Sciatic nerve (tissue), 2 donors: ENCODE results near the gene ATP13A4. TPM values are rescaled to one million over a fixed set of nuclear protein-coding genes. Genes with fewer than 3 reads are reported as not detected.

Source experiments
- ATAC-seq: fragments of 200-7000 bp; cut with Tn5 transposase; one replicate; pipeline ENCODE4 v1.9.1; 2020; ENCODE audit warnings: mild to moderate bottlenecking, moderate library complexity
- DNase-seq: peaks from one replicate; pipeline ENCODE4 v3.0.0-alpha.2; 2020; ENCODE audit warnings: low spot score
- intact Hi-C: fragments of 100-400 bp; cut with DNase I; formaldehyde crosslinking; loops from one replicate; pipeline ENCODE4 v1.14.2; 2022
- total RNA-seq: library from RNA; stranded (reverse); fragmentation: NEBNext Ultra II Directional; extraction: Animal tissue kit (Norgen Biotek cat#: 25700); gene quantifications from one replicate; pipeline ENCODE4 v1.2.1, GENCODE V29; 2021
- donor health status: DM: no; HTN: no; CAD: no.
- donor health status: DM: no; HTN: no; CAD: no.

The ATP13A4 gene
- total RNA-seq, 1 donor from 2014 or later: 1.2 TPM

- intact Hi-C loops: no loop called here
- no peak for DNase-seq
- no peak for ATAC-seq
Measured at GRCh38 chr3:193418576-193419373, 135.9 kb downstream of the ATP13A4 start.

- intact Hi-C loops: no loop called here
- ATAC-seq (no peak), DNase-seq (no peak)
Measured at GRCh38 chr3:193416629-193417028, 138.1 kb downstream of the ATP13A4 start.

- ATAC-seq: no peak
- intact Hi-C loops: no loop called here
- no peak for DNase-seq
Measured at GRCh38 chr3:193407688-193408087, 147.0 kb downstream of the ATP13A4 start.

- intact Hi-C loops: no loop called here
- no peak for ATAC-seq
Measured at GRCh38 chr3:193407112-193407511, 147.6 kb downstream of the ATP13A4 start.

GRCh38 chr3:193403307-193403706, 151.4 kb downstream of the ATP13A4 start:
- DNase-seq (no peak), ATAC-seq (no peak)
- intact Hi-C loops: no loop called here

More at GRCh38 chr3:193407112-193407511, 147.6 kb downstream of the ATP13A4 start:
- no peak for DNase-seq

DNA sequence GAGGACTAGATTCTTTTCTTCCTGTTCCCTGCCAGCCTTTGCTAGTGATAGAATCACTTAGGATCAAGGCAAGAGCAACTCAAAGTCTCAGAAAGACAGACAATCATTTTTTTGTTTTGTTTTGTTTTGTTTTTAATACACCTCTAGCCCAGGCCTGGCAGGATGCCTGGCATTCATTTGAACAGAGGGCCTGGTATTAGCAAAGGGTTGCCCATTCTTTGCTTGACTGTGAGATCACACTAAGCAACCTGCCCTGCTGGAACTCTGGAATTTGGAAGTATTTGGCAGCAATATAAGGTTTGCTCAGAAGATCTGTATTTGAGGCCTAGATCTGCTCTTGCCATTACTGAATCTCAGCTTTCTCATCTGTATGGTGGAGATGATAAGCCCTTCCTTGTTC, 154.4 kb downstream of the ATP13A4 start:
- ATAC-seq (no peak), DNase-seq (no peak)
- intact Hi-C loops: no loop called here

DNA sequence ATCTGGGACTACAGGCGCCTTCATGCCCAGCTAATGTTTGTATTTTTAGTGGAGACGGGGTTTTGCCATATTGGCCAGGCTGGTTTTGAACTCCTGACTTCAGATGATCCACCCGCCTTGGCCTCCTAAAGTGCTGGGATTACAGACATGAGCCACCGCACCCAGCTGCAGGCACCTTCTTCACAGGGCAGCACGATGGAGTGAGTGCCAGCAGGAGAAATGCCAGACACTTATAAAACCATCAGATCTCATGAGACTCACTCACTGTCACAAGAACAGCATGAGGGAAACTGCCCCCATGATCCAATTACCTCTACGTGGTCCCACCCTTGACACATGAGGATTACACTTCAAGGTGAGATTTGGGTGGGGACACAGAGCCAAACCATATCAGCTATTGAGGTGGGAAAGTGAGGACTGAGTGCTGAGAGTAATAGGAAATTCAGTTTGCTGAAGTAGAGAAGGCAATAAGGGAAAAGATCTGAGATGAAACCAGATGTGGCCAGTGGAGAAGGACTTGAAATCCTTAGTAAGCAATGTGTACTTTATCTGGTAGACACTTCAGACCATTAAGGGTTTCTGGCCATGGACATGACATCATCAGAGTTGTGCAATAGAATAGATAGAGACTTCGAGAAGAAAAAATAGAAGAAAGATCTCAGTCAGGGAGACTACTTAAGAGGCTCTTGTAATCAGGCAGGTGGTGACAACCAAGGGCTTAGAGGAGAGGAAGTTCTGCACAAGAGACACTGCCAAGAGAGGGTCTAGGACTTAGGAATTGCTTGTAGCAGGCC, 158.0 kb downstream of the ATP13A4 start:
- no peak for ATAC-seq
- intact Hi-C loops: no loop called here
- no peak for DNase-seq

- intact Hi-C loops: no loop called here
- ATAC-seq (no peak), DNase-seq (no peak)
Measured at GRCh38 chr3:193391902-193392301, 162.8 kb downstream of the ATP13A4 start.

- ATAC-seq (no peak), DNase-seq (no peak)
- intact Hi-C loops: no loop called here
Measured at GRCh38 chr3:193389335-193389734, 165.4 kb downstream of the ATP13A4 start.

DNA sequence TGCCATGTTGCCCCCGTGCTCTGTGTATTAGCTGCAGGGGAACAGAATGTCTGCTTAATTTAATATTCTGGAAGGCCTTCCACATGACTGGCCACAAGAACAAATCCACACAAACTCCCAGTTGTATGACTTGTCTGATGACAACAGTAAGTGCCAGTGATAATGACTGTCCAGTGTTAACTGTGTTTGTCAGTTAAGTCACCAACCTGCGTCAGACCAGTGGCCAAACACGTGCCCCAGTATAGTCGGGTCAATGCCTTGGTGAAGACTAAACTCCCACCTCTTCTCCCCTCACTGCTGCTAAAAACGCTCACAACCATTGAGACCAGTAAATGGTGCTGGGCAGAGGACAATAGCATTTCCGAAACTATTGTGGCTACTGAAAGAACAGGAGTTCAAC, 166.3 kb downstream of the ATP13A4 start:
- DNase-seq: no peak
- intact Hi-C loops: no loop called here
- ATAC-seq: no peak

- intact Hi-C loops: no loop called here
- DNase-seq (no peak), ATAC-seq (no peak)
Measured at GRCh38 chr3:193387596-193387995, 167.1 kb downstream of the ATP13A4 start.

- intact Hi-C loops: no loop called here
- DNase-seq (no peak), ATAC-seq (no peak)
Measured at GRCh38 chr3:193378706-193379105, 176.0 kb downstream of the ATP13A4 start, which contains the start of gene ATP13A5. Gene ATP13A5 (minus strand): TSS chr3:193378753. CDS start chr3:193378725, 28 bp downstream.

GRCh38 chr3:193377591-193377990, 177.1 kb downstream of the ATP13A4 start:
- no peak for DNase-seq
- no peak for ATAC-seq
- intact Hi-C loops: no loop called here

DNA sequence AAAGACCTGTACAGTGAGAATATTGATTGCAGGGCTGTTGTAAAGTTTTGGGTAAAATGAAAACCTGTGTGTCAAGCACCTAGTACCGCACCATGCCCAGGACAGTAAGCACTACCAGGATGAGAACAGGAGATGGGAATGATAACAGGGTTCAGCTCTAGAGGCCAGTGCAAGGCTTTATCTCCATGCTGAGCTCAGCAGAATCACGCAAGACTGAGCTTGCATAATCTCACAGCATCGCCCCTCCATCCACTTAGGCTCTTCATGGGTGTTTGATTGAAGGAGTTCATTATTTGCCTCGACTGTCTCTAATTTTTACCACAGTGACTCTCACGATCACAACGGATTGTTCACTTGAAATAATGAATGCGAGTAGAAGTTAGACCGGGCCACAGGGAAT, 179.1 kb downstream of the ATP13A4 start:
- DNase-seq (no peak), ATAC-seq (no peak)
- intact Hi-C loops: no loop called here

DNA sequence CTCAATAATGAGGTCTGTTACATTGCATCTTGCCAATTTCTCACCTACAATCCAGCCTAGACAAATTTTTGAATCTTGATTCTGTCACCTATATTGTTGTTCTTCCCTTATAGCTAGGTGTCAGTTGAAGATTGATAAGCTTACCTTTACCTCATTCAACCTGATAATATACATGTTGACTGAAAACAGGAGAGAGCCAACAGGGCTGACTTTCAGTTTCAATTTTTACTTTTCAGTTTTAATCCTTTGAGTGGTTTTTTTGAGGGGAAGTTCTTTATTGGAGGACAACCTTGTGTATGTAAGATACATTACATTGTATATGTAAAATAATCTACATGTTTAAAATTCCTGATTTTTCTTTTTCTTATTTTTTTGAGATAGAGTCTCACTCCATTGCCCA, 181.9 kb downstream of the ATP13A4 start:
- DNase-seq (no peak), ATAC-seq (no peak)
- intact Hi-C loops: no loop called here

DNA sequence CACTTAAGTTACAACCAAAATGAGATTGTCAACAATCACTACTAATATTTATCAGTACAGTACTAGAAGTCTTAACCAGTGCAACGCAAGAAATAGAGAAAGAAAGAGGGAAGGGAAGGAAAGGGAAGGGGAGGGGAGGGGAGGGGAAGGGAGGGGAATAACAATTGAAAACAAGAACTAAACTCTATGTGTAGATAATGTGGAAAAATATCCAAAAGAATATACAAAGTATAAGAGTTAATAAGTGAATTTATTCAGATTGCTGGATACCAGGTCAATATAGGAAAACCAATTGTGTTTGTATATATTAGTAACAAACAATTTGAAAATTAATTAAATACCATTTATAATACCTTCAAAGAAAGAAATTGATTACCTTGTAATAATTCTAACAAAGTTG, 186.8 kb downstream of the ATP13A4 start:
- ATAC-seq (no peak), DNase-seq (no peak)
- intact Hi-C loops: no loop called here

DNA sequence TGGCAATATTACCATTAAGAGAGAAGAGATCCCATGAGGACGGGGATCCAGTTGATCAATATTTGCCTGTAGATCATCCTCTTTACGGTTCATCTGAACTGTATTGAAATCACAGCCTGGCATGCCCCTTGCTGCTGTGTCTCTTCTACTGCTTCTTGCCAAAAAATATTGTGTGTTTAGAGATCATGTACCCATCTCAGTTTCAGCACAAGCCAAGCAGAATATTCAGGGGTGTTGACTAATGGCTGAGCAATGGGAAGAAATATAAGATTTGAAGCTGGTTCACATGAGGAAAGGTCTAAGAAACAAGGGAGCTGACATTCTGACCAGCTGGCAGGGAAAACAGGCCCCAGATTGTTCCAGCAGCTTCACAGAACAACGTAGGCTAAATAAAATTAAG, 197.4 kb downstream of the ATP13A4 start:
- ATAC-seq (no peak), DNase-seq (no peak)
- intact Hi-C loops: no loop called here

DNA sequence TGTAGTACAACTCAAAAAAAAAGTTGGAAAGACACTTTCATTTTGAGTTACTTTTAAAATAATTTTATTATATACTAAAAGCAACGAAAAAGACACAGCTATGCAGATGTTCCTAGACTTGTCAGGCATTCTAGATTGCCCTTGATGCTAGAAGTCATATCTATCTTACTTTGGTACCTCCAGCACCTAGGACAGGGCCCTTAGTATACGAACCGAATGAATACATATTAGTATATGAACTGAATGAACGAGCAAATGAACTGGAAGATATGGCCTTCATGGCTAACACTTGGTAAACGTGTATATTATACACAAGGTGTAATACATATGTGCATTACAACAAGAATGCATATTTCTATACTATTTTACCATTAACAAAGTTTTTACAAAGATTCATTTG, 200.3 kb downstream of the ATP13A4 start:
- DNase-seq (no peak), ATAC-seq (no peak)
- intact Hi-C loops: no loop called here
